IPS-NIHi7 (cell line): Measurements from ENCODE around the gene RALB.
"Not testable (repeated sequence)": the region's sequence is repeated elsewhere in the genome, so short reads cannot be mapped to it uniquely, and the experiment has no call there.

ENCODE experiments used
- DNase-seq: peaks from one replicate; pipeline ENCODE4 v3.0.0; 2012; ENCODE audit warnings: mixed read lengths; ENCODE audit errors: extremely low spot score

RALB gene

GRCh38 chr2:120243211-120243610, 9.4 kb upstream of the RALB start:
- DNase-seq, result no peak

GRCh38 chr2:120243875-120244553, 8.6 kb upstream of the RALB start:
- no peak for DNase-seq

- peak; percentile 46 for DNase-seq
These were observed 7.8 kb upstream of the RALB start for GRCh38 chr2:120244656-120245519.

- DNase-seq, result no peak
These were observed 6.9 kb upstream of the RALB start for GRCh38 chr2:120245520-120246332.

GRCh38 chr2:120246546-120247300, 5.9 kb upstream of the RALB start:
- DNase-seq, result no peak

GRCh38 chr2:120247851-120248250, 4.8 kb upstream of the RALB start:
- no peak for DNase-seq

- no peak for DNase-seq
These were observed 2.0 kb upstream of the RALB start for GRCh38 chr2:120250640-120251039.

- DNase-seq, result no peak
These were observed 1.6 kb upstream of the RALB start for GRCh38 chr2:120251078-120251477.

- DNase-seq, result no peak
These were observed 800 bp upstream of the RALB start for GRCh38 chr2:120251880-120252224.

- peak; percentile 70 for DNase-seq
These were observed 600 bp downstream of the RALB start for GRCh38 chr2:120253021-120253882.

GRCh38 chr2:120254178-120254577, 1.5 kb downstream of the RALB start:
- no peak for DNase-seq

GRCh38 chr2:120255071-120255470, 2.4 kb downstream of the RALB start:
- no peak for DNase-seq

GRCh38 chr2:120255986-120256650, 3.5 kb downstream of the RALB start:
- no peak for DNase-seq

GRCh38 chr2:120256651-120257000, 4.0 kb downstream of the RALB start:
- no peak for DNase-seq

- no peak for DNase-seq
These were observed 4.9 kb downstream of the RALB start for GRCh38 chr2:120257522-120257921.

GRCh38 chr2:120258196-120258595, 5.5 kb downstream of the RALB start:
- no peak for DNase-seq

GRCh38 chr2:120259939-120260338, 7.3 kb downstream of the RALB start:
- DNase-seq, result not testable (repeated sequence)

- no peak for DNase-seq
These were observed 8.1 kb downstream of the RALB start for GRCh38 chr2:120260736-120261135.

- no peak for DNase-seq
These were observed 8.8 kb downstream of the RALB start for GRCh38 chr2:120261387-120262006.

GRCh38 chr2:120262150-120262549, 9.5 kb downstream of the RALB start:
- DNase-seq, result no peak
